Right lobe of liver (tissue), 4 donors: ENCODE measurements around the gene ZNF587B.

ENCODE experiments used
- CTCF ChIP-seq, 4 donors: fragments of 200-600 bp in 3 of 4; fragments of 450-650 bp in 1 of 4; IDR thresholded peaks; one replicate each; pipeline versions ENCODE4 v1.5.1 to v1.8.0; 2016 to 2022; ENCODE audit warnings: antibody characterized with exemption in 4 of 4, mild to moderate bottlenecking in 2 of 4
- POLR2A ChIP-seq: fragments of 450-650 bp; IDR thresholded peaks from one replicate; pipeline ENCODE4 v1.6.1; 2017; ENCODE audit warnings: antibody characterized with exemption, mild to moderate bottlenecking
- donor health status: DM: no; HTN: no; CAD: no.
- donor health status: DM: no; HTN: no; CAD: no.
- donor health status: DM: no; HTN: yes; CAD: no.

- TF ChIP-seq CTCF (IDR thresholded peaks at IDR 0.05) (no peak), POLR2A (no peak)
Measured at GRCh38 chr19:57867868-57868492, 37.9 kb downstream of the ZNF587B start.
